Measurements from ENCODE around the gene STK32B. TPM values are rescaled to one million over a fixed set of nuclear protein-coding genes. Genes with fewer than 3 reads are reported as not detected.

STK32B gene
- total and polyA plus RNA-seq, 2 of the 4 experiments (the other 2 are of a cell fraction): 5.5 to 6.3 TPM

DNA sequence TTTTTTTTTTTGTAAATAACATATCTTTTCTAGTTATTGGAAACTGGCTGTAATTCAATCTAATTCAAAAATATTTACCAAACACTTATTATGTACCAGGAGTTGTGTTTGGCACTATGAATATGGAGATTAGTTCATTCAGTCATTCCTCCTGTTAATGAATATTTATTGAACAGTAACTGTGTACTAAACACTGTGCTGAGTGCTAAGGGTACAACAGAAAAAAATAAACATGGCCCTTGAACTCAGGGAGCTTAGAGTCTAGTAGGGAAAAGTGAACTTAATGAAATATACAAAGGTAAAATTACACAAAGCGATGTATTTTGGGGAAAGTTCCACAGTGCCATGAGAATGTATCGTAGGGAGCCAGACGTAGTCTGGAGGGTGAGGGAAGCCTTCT is 87.1 kb downstream of the STK32B start:
- peaks cover 7% of the 10 kb centered on the region; the same call in 1 of the 2 replicates for H3K9me1 ChIP-seq (ENCODE audit: insufficient read depth, low read length)
- H4K5ac ChIP-seq (ENCODE audit: low read depth, low read length): no peak overlapping the region
- H2BK15ac ChIP-seq (ENCODE audit: low read depth, low read length): no peak overlapping the region
- no peak overlapping the region for H2AK5ac ChIP-seq (ENCODE audit: low read depth, low read length)
- no peak overlapping the region for H3K23ac ChIP-seq (ENCODE audit: low read depth, low read length)
- dilution Hi-C loops (cut with HindIII; ENCODE audit: low sequenced_read_pairs, unreplicated experiment) (no loop called here), intact Hi-C loops (cut with micrococcal nuclease) (no loop called here), in situ Hi-C loops (cut with MboI; ENCODE audit: low sequenced_read_pairs) (no loop called here)
- H2BK5ac ChIP-seq (ENCODE audit: low read depth, low read length, poor library complexity, severe bottlenecking): no peak overlapping the region
- H3K4me1 ChIP-seq (ENCODE audit: control insufficient read depth, insufficient read depth, low read length): no peaks in the 10 kb centered on the region
- H3K79me1 ChIP-seq (ENCODE audit: low read depth in 1 of 2, low read length in 2 of 2): 0 out of 4 replicates have a peak, but pooled peaks cover 0 to 2% of the 10 kb centered on the region in 2 experiments
- H3K18ac ChIP-seq (ENCODE audit: low read depth, low read length): no peak overlapping the region
- no peaks in the 10 kb centered on the region for H3K36me3 ChIP-seq (ENCODE audit: control insufficient read depth, insufficient read depth, low read length)
- H2BK120ac ChIP-seq (ENCODE audit: low read depth, low read length): no peak overlapping the region
- 80% methylated on average over 1 of the region's 3 CpGs; no CpG with 5 or more reads in 1 of the 2 experiments for WGBS, 2 experiments (ENCODE audit: extremely low coverage in 2 of 2, insufficient read length in 1 of 2)
- H3K27me3 ChIP-seq (ENCODE audit: control insufficient read depth, insufficient read depth, low read length): no peaks in the 10 kb centered on the region
- no peak overlapping the region for H2AFZ ChIP-seq (replicated peaks; ENCODE audit: low read length, poor library complexity)
- H3K27ac ChIP-seq (ENCODE audit: insufficient read depth, low read length): no peak overlapping the region
- CTCF ChIA-PET: no interaction called here
- no peak overlapping the region for H3K9ac ChIP-seq (ENCODE audit: low read depth, low read length)
- POLR2A ChIA-PET (ENCODE audit: unreplicated experiment): no interaction called here
- no peak overlapping the region for H3K56ac ChIP-seq (ENCODE audit: extremely low read depth, insufficient read depth, low read length)
- no peaks in the 10 kb centered on the region for H3K9me3 ChIP-seq (ENCODE audit: control insufficient read depth, insufficient read depth, low read length)
- no TSS peak for BruUV-seq (replicated peaks)
- H3K14ac ChIP-seq (replicated peaks; ENCODE audit: low read depth, low read length): no peak overlapping the region
- ATAC-seq (ENCODE audit: low read depth): no peak
- no peak overlapping the region for H3K4ac ChIP-seq (ENCODE audit: low read depth, low read length)
- no peak overlapping the region for H3K4me3 ChIP-seq (ENCODE audit: insufficient read depth, low read depth, low read length)
- no peak overlapping the region for H4K8ac ChIP-seq (ENCODE audit: low read depth in 2 of 2, low read length in 2 of 2)
- H4K91ac ChIP-seq (ENCODE audit: insufficient read depth, low read depth, low read length): no peak overlapping the region
- no peaks in the 10 kb centered on the region for H4K20me1 ChIP-seq (ENCODE audit: insufficient read depth, low read length)
- no peak overlapping the region for H2AK9ac ChIP-seq (replicated peaks; ENCODE audit: low read depth, low read length, poor library complexity)
- no peak for DNase-seq
- no peak overlapping the region for H3K4me2 ChIP-seq (ENCODE audit: low read depth, low read length)
- no peak for TF ChIP-seq POLR2A (IDR thresholded peaks at IDR 0.05; ENCODE audit: low read depth, low read length)
- no peak for TF ChIP-seq MXI1 (IDR thresholded peaks at IDR 0.05; ENCODE audit: borderline replicate concordance, low read depth, low read length)
- TF ChIP-seq NFE2L2 (IDR thresholded peaks at IDR 0.05; ENCODE audit: low read depth, low read length): no peak
- no peak overlapping the region for H2BK20ac ChIP-seq (ENCODE audit: low read depth, low read length)
